Spleen (tissue), 11 donors: ENCODE data around the gene PTPRE. TPM values are rescaled to one million over a fixed set of nuclear protein-coding genes. Genes with fewer than 3 reads are reported as not detected.

ENCODE experiments used
- DNase-seq: peaks from one replicate; pipeline ENCODE4 v3.0.0-alpha.2; 2020
- H3K27ac ChIP-seq, 8 donors: fragments of 200-600 bp; sonication (generic) in 7 of 8; 1 replicate in 4 of 8; 2 replicates in 4 of 8; pipeline versions ENCODE4 v1.5.0 to v1.8.0; 2016 to 2021; ENCODE audit warnings: inconsistent platforms in 4 of 8, mild to moderate bottlenecking in 4 of 8, moderate library complexity in 1 of 8
- H3K27me3 ChIP-seq, 7 donors: fragments of 200-600 bp; sonication (generic) in 6 of 7; replicated peaks in 1 of 7; 1 replicate in 4 of 7; 2 replicates in 3 of 7; pipeline versions ENCODE4 v1.5.0 to v1.8.0; 2016 to 2021; ENCODE audit warnings: inconsistent platforms in 3 of 7, mild to moderate bottlenecking in 1 of 7
- H3K36me3 ChIP-seq, 6 donors: fragments of 200-600 bp; sonication (generic) in 5 of 6; 1 replicate in 4 of 6; 2 replicates in 2 of 6; pipeline versions ENCODE4 v1.5.0 to v1.8.0; 2016 to 2021; ENCODE audit warnings: inconsistent platforms in 2 of 6
- H3K4me1 ChIP-seq, 6 donors: fragments of 200-600 bp; sonication (generic) in 5 of 6; 1 replicate in 3 of 6; 2 replicates in 3 of 6; pipeline versions ENCODE4 v1.5.0 to v1.8.0; 2016 to 2021; ENCODE audit warnings: inconsistent platforms in 3 of 6
- H3K4me3 ChIP-seq, 8 donors: fragments of 200-600 bp; sonication (generic) in 7 of 8; 1 replicate in 4 of 8; 2 replicates in 4 of 8; pipeline versions ENCODE4 v1.5.0 to v1.8.0; 2016 to 2021; ENCODE audit warnings: inconsistent platforms in 4 of 8, mild to moderate bottlenecking in 4 of 8, moderate library complexity in 2 of 8
- H3K9me3 ChIP-seq, 8 donors: fragments of 200-600 bp; sonication (generic) in 7 of 8; 1 replicate in 4 of 8; 2 replicates in 4 of 8; pipeline versions ENCODE4 v1.5.0 to v1.8.0; 2016 to 2021; ENCODE audit warnings: inconsistent platforms in 4 of 8
- POLR2A ChIP-seq, 3 donors: fragments of 450-650 bp; IDR thresholded peaks; one replicate each; pipeline ENCODE4 v1.5.1; 2017; ENCODE audit warnings: antibody characterized with exemption in 3 of 3, mild to moderate bottlenecking in 1 of 3
- POLR2AphosphoS5 ChIP-seq, 3 donors: sonication (generic); formaldehyde crosslinking; IDR thresholded peaks; one replicate each; pipeline ENCODE4 v1.5.1; 2017; ENCODE audit warnings: antibody characterized with exemption in 3 of 3
- WGBS, 5 donors: extraction: QIAGEN DNeasy Blood & Tissue Kit in 3 of 5; methylation state at CpG; one replicate each; pipeline versions ENCODE4 v1.1.5 to v1.1.7; 2013 to 2018; 5-methylcytosine and 5-hydroxymethylcytosine counted together
- intact Hi-C: fragments of 100-400 bp; cut with DNase I; formaldehyde crosslinking; loops from one replicate; pipeline ENCODE4 v1.15.0; 2023; ENCODE audit warnings: low total_unique reads
- polyA plus RNA-seq, 3 donors: library from polyadenylated mRNA; stranded (reverse); fragments of 200-250 nt; gene quantifications; one replicate each; pipeline ENCODE4 v1.2.1, GENCODE V29; 2013
- total RNA-seq, 7 donors: library from RNA; depleted of rRNA in 3 of 7; stranded (reverse); fragments of >200 nt in 3 of 7; fragmentation: NEBNext Ultra II Directional in 4 of 7; extraction: Animal tissue kit (Norgen Biotek cat#: 25700) in 4 of 7; gene quantifications; one replicate each; pipeline versions ENCODE4 v1.1.0 to v1.2.1, GENCODE V29; 2016 to 2021
- TF ChIP-seq, protein P1 (sequence below), 11 experiments: fragments of 200-600 bp in 7 of 11; fragments of 450-650 bp in 4 of 11; sonication (generic) in 4 of 11; IDR thresholded peaks in 8 of 11; conservative IDR thresholded peaks in 3 of 11; 1 replicate in 7 of 11; 2 replicates in 4 of 11; pipeline versions ENCODE4 v1.4.0 to v1.8.0; 2016 to 2021; ENCODE audit warnings: antibody characterized with exemption in 11 of 11, inconsistent platforms in 4 of 11, mild to moderate bottlenecking in 1 of 11
- donor health status: healthy with polysubstance abuse.
- donor health status: DM: no; HTN: no; CAD: no; lungs with moderate emphysema.
- donor health status: DM: no; HTN: no; CAD: no.
- donor health status: Bipolar disorder and iron deficiency.
- donor health status: healthy.
- donor health status: DM: no; HTN: no; CAD: no.
- donor health status: DM: yes; HTN: yes; CAD: no.

PTPRE gene
- total and polyA plus RNA-seq, 10 donors = 6.2 to 133 (median 70.2) TPM

- H3K27ac ChIP-seq = peak overlapping the region; percentile 58 to 85 (median 75)
- H3K9me3 ChIP-seq = peaks cover 0 to 20% (median 16%) of the 10 kb centered on the region in 8 donors
- H3K4me3 ChIP-seq = peak overlapping the region in 4 of 8 donors; percentile 9 to 27 (median 16)
- no peaks in the 10 kb centered on the region for H3K36me3 ChIP-seq
- peaks cover 21 to 74% (median 45%) of the 10 kb centered on the region in 6 donors for H3K4me1 ChIP-seq
- no peak for TF ChIP-seq POLR2A (IDR thresholded peaks at IDR 0.05)
- TF ChIP-seq, protein P1, sequence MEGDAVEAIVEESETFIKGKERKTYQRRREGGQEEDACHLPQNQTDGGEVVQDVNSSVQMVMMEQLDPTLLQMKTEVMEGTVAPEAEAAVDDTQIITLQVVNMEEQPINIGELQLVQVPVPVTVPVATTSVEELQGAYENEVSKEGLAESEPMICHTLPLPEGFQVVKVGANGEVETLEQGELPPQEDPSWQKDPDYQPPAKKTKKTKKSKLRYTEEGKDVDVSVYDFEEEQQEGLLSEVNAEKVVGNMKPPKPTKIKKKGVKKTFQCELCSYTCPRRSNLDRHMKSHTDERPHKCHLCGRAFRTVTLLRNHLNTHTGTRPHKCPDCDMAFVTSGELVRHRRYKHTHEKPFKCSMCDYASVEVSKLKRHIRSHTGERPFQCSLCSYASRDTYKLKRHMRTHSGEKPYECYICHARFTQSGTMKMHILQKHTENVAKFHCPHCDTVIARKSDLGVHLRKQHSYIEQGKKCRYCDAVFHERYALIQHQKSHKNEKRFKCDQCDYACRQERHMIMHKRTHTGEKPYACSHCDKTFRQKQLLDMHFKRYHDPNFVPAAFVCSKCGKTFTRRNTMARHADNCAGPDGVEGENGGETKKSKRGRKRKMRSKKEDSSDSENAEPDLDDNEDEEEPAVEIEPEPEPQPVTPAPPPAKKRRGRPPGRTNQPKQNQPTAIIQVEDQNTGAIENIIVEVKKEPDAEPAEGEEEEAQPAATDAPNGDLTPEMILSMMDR (IDR thresholded peaks at IDR 0.05 in 8 of 11, conservative IDR thresholded peaks at IDR 0.05 in 3 of 11) = no peak
- TF ChIP-seq POLR2AphosphoS5 (IDR thresholded peaks at IDR 0.05) = peak; percentile 63 to 87 (median 87)
- 30 to 42% (median 31%) methylated on average over 12 of the region's 12 CpGs for WGBS, 5 donors
- intact Hi-C loops = no loop called here
- DNase-seq = peak; percentile 83
- H3K27me3 ChIP-seq = peaks cover 0 to 3% (median 0%) of the 10 kb centered on the region in 7 donors
These were observed 70.6 kb downstream of the PTPRE start for GRCh38 chr10:127977357-127978009.

DNA sequence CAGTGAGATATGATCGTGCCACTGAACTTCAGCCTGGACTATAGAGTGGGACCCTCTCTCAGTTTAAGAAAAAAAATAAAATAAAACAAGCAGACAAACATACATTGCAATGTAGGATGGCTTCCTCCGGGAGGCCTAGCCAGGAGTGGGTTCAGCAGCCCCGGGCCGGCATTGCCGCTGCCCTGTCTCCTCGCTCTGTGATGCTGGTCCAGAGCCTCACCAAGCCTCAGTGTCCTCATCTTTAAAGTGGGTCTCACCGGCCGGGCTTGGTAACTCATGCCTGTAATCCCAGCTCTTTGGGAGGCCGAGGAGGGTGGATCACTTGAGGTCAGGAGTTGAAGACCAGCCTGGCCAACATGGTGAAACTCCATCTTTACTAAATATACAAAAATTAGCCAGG lies 71.6 kb downstream of the PTPRE start:
- no peak for DNase-seq
- no peak for TF ChIP-seq POLR2AphosphoS5 (IDR thresholded peaks at IDR 0.05)
- TF ChIP-seq, protein P1 (IDR thresholded peaks at IDR 0.05 in 8 of 11, conservative IDR thresholded peaks at IDR 0.05 in 3 of 11) = no peak
- intact Hi-C loops = no loop called here
- no peaks in the 10 kb centered on the region for H3K36me3 ChIP-seq
- peaks cover 0 to 20% (median 16%) of the 10 kb centered on the region in 8 donors for H3K9me3 ChIP-seq
- H3K4me3 ChIP-seq = no peak overlapping the region
- H3K27ac ChIP-seq = peak overlapping the region; percentile 58 to 85 (median 75)
- peaks cover 24 to 76% (median 54%) of the 10 kb centered on the region in 6 donors for H3K4me1 ChIP-seq
- H3K27me3 ChIP-seq = peaks cover 0 to 3% (median 0%) of the 10 kb centered on the region in 7 donors
- 89 to 96% (median 94%) methylated on average over 9 of the region's 9 CpGs for WGBS, 5 donors

DNA sequence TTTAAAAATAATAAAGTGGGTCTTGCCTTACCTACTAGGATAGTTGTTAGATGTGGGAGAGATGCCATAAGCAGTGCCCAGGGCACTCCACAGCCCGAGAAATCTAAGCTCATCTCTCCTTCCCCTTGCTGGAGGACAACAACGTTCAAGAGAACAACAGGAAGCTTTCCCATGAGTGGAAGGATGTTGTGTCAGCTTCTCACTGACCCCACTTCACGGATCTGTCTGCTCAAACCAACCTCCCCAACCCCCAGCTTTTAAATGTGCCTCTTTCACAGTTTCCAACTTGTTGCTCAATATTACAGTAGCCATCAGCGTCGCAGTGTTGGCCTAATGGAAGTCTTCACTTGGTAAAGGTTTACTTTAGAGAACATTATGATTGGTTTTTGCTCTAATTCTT lies 72.1 kb downstream of the PTPRE start:
- peaks cover 27 to 76% (median 54%) of the 10 kb centered on the region in 6 donors for H3K4me1 ChIP-seq
- no peak overlapping the region for H3K4me3 ChIP-seq
- H3K36me3 ChIP-seq = no peaks in the 10 kb centered on the region
- WGBS, 5 donors = 19 to 51% (median 26%) methylated on average over 5 of the region's 5 CpGs
- H3K9me3 ChIP-seq = peaks cover 0 to 20% (median 16%) of the 10 kb centered on the region in 8 donors
- peaks cover 0 to 3% (median 0%) of the 10 kb centered on the region in 7 donors for H3K27me3 ChIP-seq
- peak overlapping the region; percentile 58 to 85 (median 75) for H3K27ac ChIP-seq
- TF ChIP-seq, protein P1 (IDR thresholded peaks at IDR 0.05 in 8 of 11, conservative IDR thresholded peaks at IDR 0.05 in 3 of 11) = no peak
- TF ChIP-seq POLR2AphosphoS5 (IDR thresholded peaks at IDR 0.05) = peak in 1 of 3 donors; percentile 70
- intact Hi-C loops = no loop called here
- DNase-seq = no peak

GRCh38 chr10:127979566-127979965 lies 72.7 kb downstream of the PTPRE start:
- Histone ChIP-seq H3K27me3 (peaks cover 0 to 3% (median 0%) of the 10 kb centered on the region in 7 donors), H3K27ac (peak overlapping the region in 6 of 8 donors; percentile 68 to 85 (median 75)), H3K36me3 (no peaks in the 10 kb centered on the region), H3K9me3 (peaks cover 0 to 20% (median 16%) of the 10 kb centered on the region in 8 donors), H3K4me1 (peaks cover 24 to 75% (median 52%) of the 10 kb centered on the region in 6 donors), H3K4me3 (no peak overlapping the region)
- WGBS, 5 donors = 79 to 93% (median 90%) methylated on average over 2 of the region's 2 CpGs
- intact Hi-C loops = no loop called here
- DNase-seq = no peak
- TF ChIP-seq POLR2A (IDR thresholded peaks at IDR 0.05) = no peak
- TF ChIP-seq POLR2AphosphoS5 (IDR thresholded peaks at IDR 0.05) = no peak
- TF ChIP-seq, protein P1 (IDR thresholded peaks at IDR 0.05 in 8 of 11, conservative IDR thresholded peaks at IDR 0.05 in 3 of 11) = no peak
